ENCODE measurements around the gene EPN1. TPM values are rescaled to one million over a fixed set of nuclear protein-coding genes. Genes with fewer than 3 reads are reported as not detected.

The EPN1 gene
- total RNA-seq, 4 donors from 2014 or later: 121 to 242 (median 185) TPM

DNA sequence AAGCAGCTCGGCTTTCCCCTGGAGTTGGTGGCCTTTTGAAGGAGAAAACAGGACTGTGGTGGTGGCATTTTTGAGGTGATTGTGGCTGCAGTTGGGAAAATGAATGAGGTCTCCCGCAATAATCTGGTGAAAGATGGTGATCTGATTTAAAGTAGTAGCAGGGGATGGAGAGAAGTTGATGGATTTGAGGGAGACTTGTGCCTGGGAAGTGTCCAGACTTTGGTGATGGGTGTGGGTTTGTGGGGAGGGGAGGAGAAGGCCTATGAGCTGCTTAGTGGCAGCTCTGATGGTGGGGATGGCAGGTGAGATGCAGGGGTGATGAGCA, 4.0 kb upstream of the EPN1 start:
- no peaks in the 10 kb centered on the region for H3K27me3 ChIP-seq
- in situ Hi-C loops (cut with MboI; ENCODE audit: low pct_ligation_motif_present in 1 of 4, low pct_unique_long_range_greater_than_20kb in 1 of 4, low sequenced_read_pairs in 3 of 4): no loop called here
- intact Hi-C loops (cut with DNase I; ENCODE audit: low total_unique reads): no loop called here
- H3K4me3 ChIP-seq: no peak overlapping the region
- H3K9me3 ChIP-seq: no peaks in the 10 kb centered on the region
- peaks cover 0 to 36% (median 15%) of the 10 kb centered on the region in 4 donors for H3K36me3 ChIP-seq
- H3K4me1 ChIP-seq: peaks cover 6 to 18% (median 13%) of the 10 kb centered on the region in 4 donors
- no peak for DNase-seq
- TF ChIP-seq POLR2A (IDR thresholded peaks at IDR 0.05): no peak
- no peak for TF ChIP-seq EP300 (IDR thresholded peaks at IDR 0.05; ENCODE audit: low read depth)
- TF ChIP-seq CTCF (IDR thresholded peaks at IDR 0.05): no peak
- H3K27ac ChIP-seq: no peak overlapping the region
- 62% methylated on average over 2 of the region's 2 CpGs; no CpG with 5 or more reads in 1 of the 2 donors for WGBS, 2 donors (ENCODE audit: low coverage in 1 of 2)

DNA sequence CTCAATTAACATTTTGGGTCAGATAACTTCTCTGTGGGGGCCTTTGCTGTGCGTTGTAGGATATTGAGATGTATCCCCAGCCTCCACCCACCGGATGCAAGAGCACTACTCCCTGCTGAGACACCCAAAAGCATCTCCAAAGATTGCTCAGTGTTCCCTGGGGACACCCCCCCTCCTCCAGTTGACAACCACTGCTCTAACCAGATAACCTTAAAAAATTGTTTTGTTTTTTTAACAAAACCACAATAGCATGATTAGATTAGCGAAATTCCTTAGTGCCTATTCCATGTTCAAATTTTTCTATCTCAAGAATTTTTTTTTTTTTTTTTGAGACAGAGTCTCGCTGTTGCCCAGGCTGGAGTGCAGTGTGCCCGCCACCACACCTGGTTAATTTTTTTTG, 2.6 kb upstream of the EPN1 start:
- 84 to 88% methylated on average over 5 of the region's 5 CpGs for WGBS, 2 donors (ENCODE audit: low coverage in 1 of 2)
- Histone ChIP-seq H3K27ac (no peak overlapping the region), H3K36me3 (peaks cover 0 to 26% (median 13%) of the 10 kb centered on the region in 4 donors), H3K9me3 (no peaks in the 10 kb centered on the region), H3K4me1 (peaks cover 20 to 31% (median 24%) of the 10 kb centered on the region in 4 donors), H3K27me3 (no peaks in the 10 kb centered on the region), H3K4me3 (no peak overlapping the region)
- no peak for DNase-seq
- TF ChIP-seq CTCF (IDR thresholded peaks at IDR 0.05) (no peak), POLR2A (IDR thresholded peaks at IDR 0.05) (no peak), POLR2AphosphoS5 (IDR thresholded peaks at IDR 0.05) (no peak), EP300 (IDR thresholded peaks at IDR 0.05; ENCODE audit: low read depth) (no peak)
- in situ Hi-C loops (cut with MboI; ENCODE audit: low pct_ligation_motif_present in 1 of 4, low pct_unique_long_range_greater_than_20kb in 1 of 4, low sequenced_read_pairs in 3 of 4): no loop called here
- intact Hi-C loops (cut with DNase I; ENCODE audit: low total_unique reads): no loop called here

DNA sequence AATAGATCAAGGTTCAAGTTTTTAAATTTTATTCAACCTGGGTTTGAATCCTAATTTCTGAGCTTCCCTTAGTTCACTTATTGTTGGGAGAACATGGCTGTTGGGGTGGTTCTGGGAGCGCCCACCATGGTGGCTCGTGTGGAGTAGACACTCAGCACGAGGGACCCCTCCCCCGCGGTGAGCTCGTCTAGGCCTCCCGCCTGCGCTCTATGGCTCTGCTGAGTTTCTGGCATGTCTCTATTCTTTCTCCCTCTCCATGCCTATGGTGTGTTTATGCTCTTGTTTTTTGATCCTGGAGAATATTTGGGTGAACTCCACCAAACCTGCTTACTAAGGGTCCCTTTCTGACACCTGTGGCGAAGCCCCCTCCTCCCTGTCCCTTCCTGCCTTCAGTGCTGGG, 1.6 kb upstream of the EPN1 start:
- DNase-seq: no peak
- peak overlapping the region in 1 of 4 donors; percentile 95 for H3K27ac ChIP-seq
- no peaks in the 10 kb centered on the region for H3K9me3 ChIP-seq
- no peaks in the 10 kb centered on the region for H3K27me3 ChIP-seq
- in situ Hi-C loops (cut with MboI; ENCODE audit: low pct_ligation_motif_present in 1 of 4, low pct_unique_long_range_greater_than_20kb in 1 of 4, low sequenced_read_pairs in 3 of 4): no loop called here
- no peak for TF ChIP-seq CTCF (IDR thresholded peaks at IDR 0.05)
- no peak for TF ChIP-seq POLR2AphosphoS5 (IDR thresholded peaks at IDR 0.05)
- TF ChIP-seq EP300 (IDR thresholded peaks at IDR 0.05; ENCODE audit: low read depth): no peak
- no peak for TF ChIP-seq POLR2A (IDR thresholded peaks at IDR 0.05)
- H3K4me1 ChIP-seq: peaks cover 22 to 40% (median 30%) of the 10 kb centered on the region in 4 donors
- peaks cover 0 to 27% (median 11%) of the 10 kb centered on the region in 4 donors for H3K36me3 ChIP-seq
- WGBS, 2 donors (ENCODE audit: low coverage in 1 of 2): 81 to 83% methylated on average over 2 to 9 of the region's 9 CpGs
- intact Hi-C loops (cut with DNase I; ENCODE audit: low total_unique reads): no loop called here
- H3K4me3 ChIP-seq: no peak overlapping the region

DNA sequence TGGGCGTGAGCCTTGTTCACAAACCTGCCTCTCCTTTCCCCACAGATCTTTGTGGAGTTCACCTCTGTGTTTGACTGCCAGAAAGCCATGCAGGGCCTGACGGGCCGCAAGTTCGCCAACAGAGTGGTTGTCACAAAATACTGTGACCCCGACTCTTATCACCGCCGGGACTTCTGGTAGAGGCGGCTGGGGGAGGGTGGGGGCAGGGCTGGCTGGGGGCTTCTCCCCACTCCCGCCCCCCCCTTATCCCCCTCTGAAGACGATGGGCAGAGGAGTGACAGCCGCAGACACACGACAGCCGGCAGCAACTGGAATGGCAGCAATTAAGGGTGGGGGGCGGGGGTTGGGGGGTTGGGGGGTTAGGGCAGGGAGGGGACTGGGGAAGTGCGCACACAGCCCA, 1.1 kb upstream of the EPN1 start:
- Histone ChIP-seq H3K4me3 (no peak overlapping the region), H3K4me1 (peaks cover 22 to 43% (median 32%) of the 10 kb centered on the region in 4 donors), H3K27ac (peak overlapping the region in 3 of 4 donors; percentile 95 to 99 (median 95)), H3K36me3 (peaks cover 0 to 27% (median 10%) of the 10 kb centered on the region in 4 donors), H3K27me3 (no peaks in the 10 kb centered on the region), H3K9me3 (no peaks in the 10 kb centered on the region)
- in situ Hi-C loops (cut with MboI; ENCODE audit: low pct_ligation_motif_present in 1 of 4, low pct_unique_long_range_greater_than_20kb in 1 of 4, low sequenced_read_pairs in 3 of 4): no loop called here
- DNase-seq: no peak
- TF ChIP-seq POLR2A (IDR thresholded peaks at IDR 0.05) (no peak), CTCF (IDR thresholded peaks at IDR 0.05) (no peak), EP300 (IDR thresholded peaks at IDR 0.05; ENCODE audit: low read depth) (no peak), POLR2AphosphoS5 (IDR thresholded peaks at IDR 0.05) (no peak)
- intact Hi-C loops (cut with DNase I; ENCODE audit: low total_unique reads): no loop called here
- WGBS, 2 donors (ENCODE audit: low coverage in 1 of 2): 71% methylated on average over 15 of the region's 15 CpGs; no CpG with 5 or more reads in 1 of the 2 donors

Data from transverse colon (tissue), 4 donors.